Esophagus muscularis mucosa (tissue), 4 donors: ENCODE data around the gene KCNJ10.

Experiments
- CTCF ChIP-seq, 3 experiments: fragments of 200-600 bp in 2 of 3; fragments of 450-650 bp in 1 of 3; sonication (generic) in 2 of 3; IDR thresholded peaks; one replicate each; pipeline ENCODE4 v1.5.1; 2017 to 2019; ENCODE audit warnings: antibody characterized with exemption in 3 of 3, mild to moderate bottlenecking in 2 of 3, moderate library complexity in 1 of 3
- EP300 ChIP-seq: sonication (generic); formaldehyde crosslinking; IDR thresholded peaks from one replicate; pipeline ENCODE4 v1.6.1; 2017; ENCODE audit warnings: antibody characterized with exemption
- POLR2A ChIP-seq: fragments of 450-650 bp; IDR thresholded peaks from one replicate; pipeline ENCODE4 v1.6.1; 2017; ENCODE audit warnings: antibody characterized with exemption, moderate library complexity, mild to moderate bottlenecking, low read depth
- POLR2AphosphoS5 ChIP-seq, 2 donors: sonication (generic); formaldehyde crosslinking; IDR thresholded peaks; one replicate each; pipeline ENCODE4 v1.6.1; 2017; ENCODE audit warnings: antibody characterized with exemption in 2 of 2

- no peak for TF ChIP-seq EP300
- no peak for TF ChIP-seq CTCF (IDR thresholded peaks at IDR 0.05)
- no peak for TF ChIP-seq POLR2AphosphoS5 (IDR thresholded peaks at IDR 0.05)
- no peak for TF ChIP-seq POLR2A
Measured at GRCh38 chr1:159951551-159951950, 118.4 kb downstream of the KCNJ10 start.
